Measurements from ENCODE around the gene FANCE.

FANCE gene

GRCh38 chr6:35468181-35468979, 16.2 kb downstream of the FANCE start, which contains the start of gene RPL10A:
Gene RPL10A, plus strand, starts transcription at chr6:35468401. Its CDS starts 34 bp downstream, at chr6:35468435.
- H3K4me3 ChIP-seq (ENCODE audit: low read length in 2 of 2), result peak within 1 kb of the TSS; percentile 58 to 91
- H3K27me3 ChIP-seq (ENCODE audit: control insufficient read depth in 1 of 2, insufficient read depth in 2 of 2, low read length in 2 of 2), result no peaks in the 10 kb centered on the region
- peaks cover 12 to 26% of the 10 kb centered on the region in 2 donors for H3K36me3 ChIP-seq (ENCODE audit: control insufficient read depth in 2 of 2, insufficient read depth in 2 of 2, low read length in 2 of 2)
- H3K27ac ChIP-seq (ENCODE audit: low read length), result peak within 1 kb of the TSS; percentile 89
- H3K9me3 ChIP-seq (ENCODE audit: control insufficient read depth in 2 of 2, low read length in 2 of 2), result no peaks in the 10 kb centered on the region
- peaks cover 45% of the 10 kb centered on the region for H3K4me1 ChIP-seq (ENCODE audit: control insufficient read depth, insufficient read depth, low read length)
- peak within 1 kb of the TSS; percentile 87 to 95 for H3K9ac ChIP-seq (ENCODE audit: low read length in 2 of 2)

DNA sequence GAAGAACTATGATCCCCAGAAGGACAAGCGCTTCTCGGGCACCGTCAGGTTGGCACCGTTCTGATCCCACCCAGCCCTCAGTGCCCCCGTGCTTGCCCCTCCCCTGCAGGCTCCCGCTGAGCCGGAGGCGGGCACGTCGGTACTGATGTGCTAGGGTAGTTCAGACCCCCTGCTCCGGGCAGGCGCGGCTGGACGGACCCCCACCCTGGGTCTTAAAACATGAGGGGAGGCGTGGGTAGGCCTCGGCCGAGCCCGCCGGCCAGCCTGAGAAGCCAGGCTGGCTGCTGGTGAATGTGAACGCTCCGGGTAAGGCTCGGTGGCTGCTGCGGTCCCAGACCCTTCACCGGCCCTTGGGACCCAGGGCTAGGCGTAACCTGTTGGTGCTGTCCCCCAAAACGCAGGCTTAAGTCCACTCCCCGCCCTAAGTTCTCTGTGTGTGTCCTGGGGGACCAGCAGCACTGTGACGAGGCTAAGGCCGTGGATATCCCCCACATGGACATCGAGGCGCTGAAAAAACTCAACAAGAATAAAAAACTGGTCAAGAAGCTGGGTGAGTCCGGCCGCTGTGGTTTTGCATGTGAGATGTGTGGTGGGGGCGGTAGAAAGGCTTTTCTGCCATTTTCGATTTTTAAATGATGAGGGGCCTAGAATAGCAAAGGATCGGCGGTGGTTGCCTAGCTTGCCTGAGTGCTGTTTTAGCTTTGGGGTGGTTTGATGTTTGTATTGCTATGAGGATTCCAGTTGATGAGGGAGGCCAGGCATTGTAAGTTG, 17.0 kb downstream of the FANCE start:
- peak overlapping the region; percentile 89 for H3K27ac ChIP-seq (ENCODE audit: low read length)
- H3K9ac ChIP-seq (ENCODE audit: low read length in 2 of 2), result peak overlapping the region; percentile 87 to 95
- H3K9me3 ChIP-seq (ENCODE audit: control insufficient read depth in 2 of 2, low read length in 2 of 2), result no peaks in the 10 kb centered on the region
- peaks cover 17 to 26% of the 10 kb centered on the region in 2 donors for H3K36me3 ChIP-seq (ENCODE audit: control insufficient read depth in 2 of 2, insufficient read depth in 2 of 2, low read length in 2 of 2)
- no peaks in the 10 kb centered on the region for H3K27me3 ChIP-seq (ENCODE audit: control insufficient read depth in 1 of 2, insufficient read depth in 2 of 2, low read length in 2 of 2)
- H3K4me1 ChIP-seq (ENCODE audit: control insufficient read depth, insufficient read depth, low read length), result peaks cover 45% of the 10 kb centered on the region
- H3K4me3 ChIP-seq (ENCODE audit: low read length in 2 of 2), result peak overlapping the region; percentile 58 to 91

DNA sequence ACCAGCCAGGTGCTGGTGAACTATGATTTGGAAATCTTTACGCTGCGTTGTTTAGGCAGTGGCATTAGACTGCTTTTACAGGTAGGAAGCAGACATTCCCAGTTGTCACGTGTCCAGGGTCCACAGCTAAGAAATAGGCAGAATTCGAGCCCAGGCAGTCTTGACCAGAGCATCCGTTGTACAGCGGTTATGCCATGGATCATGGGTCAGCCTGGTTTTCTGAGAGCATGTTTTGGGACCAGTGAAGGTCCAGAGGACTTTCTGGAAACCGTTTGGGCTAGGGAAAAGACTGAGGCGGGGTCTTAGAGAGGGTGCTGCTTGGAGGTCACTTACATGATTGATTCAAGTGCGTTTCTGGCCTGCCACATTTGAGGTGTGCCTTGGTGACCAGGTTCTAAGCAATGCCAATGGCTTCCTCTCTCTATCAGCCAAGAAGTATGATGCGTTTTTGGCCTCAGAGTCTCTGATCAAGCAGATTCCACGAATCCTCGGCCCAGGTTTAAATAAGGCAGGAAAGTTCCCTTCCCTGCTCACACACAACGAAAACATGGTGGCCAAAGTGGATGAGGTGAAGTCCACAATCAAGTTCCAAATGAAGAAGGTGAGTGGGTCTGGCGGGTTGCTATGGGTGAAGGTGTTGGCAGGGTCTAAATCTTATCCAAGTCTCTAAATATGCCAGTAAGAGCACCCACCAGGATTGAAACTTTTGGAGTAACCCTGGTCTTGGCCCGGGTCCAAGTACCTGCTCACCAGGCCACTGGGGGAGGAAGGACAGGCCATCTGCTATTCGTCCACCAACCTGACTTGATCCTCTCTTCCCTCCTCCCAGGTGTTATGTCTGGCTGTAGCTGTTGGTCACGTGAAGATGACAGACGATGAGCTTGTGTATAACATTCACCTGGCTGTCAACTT, 17.9 kb downstream of the FANCE start:
- Histone ChIP-seq H3K36me3 (ENCODE audit: control insufficient read depth in 2 of 2, insufficient read depth in 2 of 2, low read length in 2 of 2) (peaks cover 26 to 32% of the 10 kb centered on the region in 2 donors), H3K9ac (ENCODE audit: low read length in 2 of 2) (peak overlapping the region; percentile 87 to 95), H3K4me1 (ENCODE audit: control insufficient read depth, insufficient read depth, low read length) (peaks cover 47% of the 10 kb centered on the region), H3K27me3 (ENCODE audit: control insufficient read depth in 1 of 2, insufficient read depth in 2 of 2, low read length in 2 of 2) (no peaks in the 10 kb centered on the region), H3K9me3 (ENCODE audit: control insufficient read depth in 2 of 2, low read length in 2 of 2) (no peaks in the 10 kb centered on the region), H3K4me3 (ENCODE audit: low read length in 2 of 2) (peak overlapping the region; percentile 58 to 91), H3K27ac (ENCODE audit: low read length) (peak overlapping the region; percentile 89)

DNA sequence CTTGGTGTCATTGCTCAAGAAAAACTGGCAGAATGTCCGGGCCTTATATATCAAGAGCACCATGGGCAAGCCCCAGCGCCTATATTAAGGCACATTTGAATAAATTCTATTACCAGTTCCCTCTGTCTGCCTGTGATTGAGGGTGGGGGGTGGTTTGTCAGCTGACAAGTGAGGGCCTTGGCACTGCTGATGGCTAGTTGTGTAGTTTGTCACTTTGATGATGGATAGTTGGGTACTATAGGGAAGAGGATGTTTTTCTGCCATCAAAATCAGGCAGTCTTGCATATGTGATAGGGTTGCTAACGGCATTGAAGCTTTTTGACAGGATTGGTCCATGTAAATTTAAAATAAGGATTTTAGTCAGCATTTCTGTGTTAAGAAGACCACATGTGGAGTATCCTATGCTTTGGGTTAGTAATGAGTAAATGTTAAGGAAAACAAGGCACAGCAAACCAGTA, 18.6 kb downstream of the FANCE start:
- H3K27ac ChIP-seq (ENCODE audit: low read length), result peak overlapping the region; percentile 89
- no peaks in the 10 kb centered on the region for H3K9me3 ChIP-seq (ENCODE audit: control insufficient read depth in 2 of 2, low read length in 2 of 2)
- peaks cover 47% of the 10 kb centered on the region for H3K4me1 ChIP-seq (ENCODE audit: control insufficient read depth, insufficient read depth, low read length)
- H3K36me3 ChIP-seq (ENCODE audit: control insufficient read depth in 2 of 2, insufficient read depth in 2 of 2, low read length in 2 of 2), result peaks cover 32 to 35% of the 10 kb centered on the region in 2 donors
- H3K4me3 ChIP-seq (ENCODE audit: low read length in 2 of 2), result no peak overlapping the region
- H3K27me3 ChIP-seq (ENCODE audit: control insufficient read depth in 1 of 2, insufficient read depth in 2 of 2, low read length in 2 of 2), result no peaks in the 10 kb centered on the region
- no peak overlapping the region for H3K9ac ChIP-seq (ENCODE audit: low read length in 2 of 2)

- Histone ChIP-seq H3K9me3 (ENCODE audit: control insufficient read depth in 2 of 2, low read length in 2 of 2) (no peaks in the 10 kb centered on the region), H3K27ac (ENCODE audit: low read length) (peak overlapping the region; percentile 46), H3K4me1 (ENCODE audit: control insufficient read depth, insufficient read depth, low read length) (peaks cover 47% of the 10 kb centered on the region), H3K9ac (ENCODE audit: low read length in 2 of 2) (no peak overlapping the region), H3K4me3 (ENCODE audit: low read length in 2 of 2) (no peak overlapping the region), H3K36me3 (ENCODE audit: control insufficient read depth in 2 of 2, insufficient read depth in 2 of 2, low read length in 2 of 2) (peaks cover 35 to 41% of the 10 kb centered on the region in 2 donors), H3K27me3 (ENCODE audit: control insufficient read depth in 1 of 2, insufficient read depth in 2 of 2, low read length in 2 of 2) (no peaks in the 10 kb centered on the region)
Measured at GRCh38 chr6:35471836-35472345, 19.8 kb downstream of the FANCE start.

GRCh38 chr6:35473075-35473849, 21.1 kb downstream of the FANCE start:
- Histone ChIP-seq H3K9ac (ENCODE audit: low read length in 2 of 2) (no peak overlapping the region), H3K27me3 (ENCODE audit: control insufficient read depth in 1 of 2, insufficient read depth in 2 of 2, low read length in 2 of 2) (no peaks in the 10 kb centered on the region), H3K36me3 (ENCODE audit: control insufficient read depth in 2 of 2, insufficient read depth in 2 of 2, low read length in 2 of 2) (peaks cover 47% of the 10 kb centered on the region in 2 donors), H3K4me1 (ENCODE audit: control insufficient read depth, insufficient read depth, low read length) (peaks cover 39% of the 10 kb centered on the region), H3K9me3 (ENCODE audit: control insufficient read depth in 2 of 2, low read length in 2 of 2) (no peaks in the 10 kb centered on the region), H3K4me3 (ENCODE audit: low read length in 2 of 2) (no peak overlapping the region), H3K27ac (ENCODE audit: low read length) (peak overlapping the region; percentile 24)

GRCh38 chr6:35473850-35474130, 21.7 kb downstream of the FANCE start:
- H3K27me3 ChIP-seq (ENCODE audit: control insufficient read depth in 1 of 2, insufficient read depth in 2 of 2, low read length in 2 of 2), result no peaks in the 10 kb centered on the region
- H3K9ac ChIP-seq (ENCODE audit: low read length in 2 of 2), result no peak overlapping the region
- H3K9me3 ChIP-seq (ENCODE audit: control insufficient read depth in 2 of 2, low read length in 2 of 2), result no peaks in the 10 kb centered on the region
- no peak overlapping the region for H3K4me3 ChIP-seq (ENCODE audit: low read length in 2 of 2)
- H3K27ac ChIP-seq (ENCODE audit: low read length), result peak overlapping the region; percentile 24
- peaks cover 50 to 51% of the 10 kb centered on the region in 2 donors for H3K36me3 ChIP-seq (ENCODE audit: control insufficient read depth in 2 of 2, insufficient read depth in 2 of 2, low read length in 2 of 2)
- peaks cover 39% of the 10 kb centered on the region for H3K4me1 ChIP-seq (ENCODE audit: control insufficient read depth, insufficient read depth, low read length)

DNA sequence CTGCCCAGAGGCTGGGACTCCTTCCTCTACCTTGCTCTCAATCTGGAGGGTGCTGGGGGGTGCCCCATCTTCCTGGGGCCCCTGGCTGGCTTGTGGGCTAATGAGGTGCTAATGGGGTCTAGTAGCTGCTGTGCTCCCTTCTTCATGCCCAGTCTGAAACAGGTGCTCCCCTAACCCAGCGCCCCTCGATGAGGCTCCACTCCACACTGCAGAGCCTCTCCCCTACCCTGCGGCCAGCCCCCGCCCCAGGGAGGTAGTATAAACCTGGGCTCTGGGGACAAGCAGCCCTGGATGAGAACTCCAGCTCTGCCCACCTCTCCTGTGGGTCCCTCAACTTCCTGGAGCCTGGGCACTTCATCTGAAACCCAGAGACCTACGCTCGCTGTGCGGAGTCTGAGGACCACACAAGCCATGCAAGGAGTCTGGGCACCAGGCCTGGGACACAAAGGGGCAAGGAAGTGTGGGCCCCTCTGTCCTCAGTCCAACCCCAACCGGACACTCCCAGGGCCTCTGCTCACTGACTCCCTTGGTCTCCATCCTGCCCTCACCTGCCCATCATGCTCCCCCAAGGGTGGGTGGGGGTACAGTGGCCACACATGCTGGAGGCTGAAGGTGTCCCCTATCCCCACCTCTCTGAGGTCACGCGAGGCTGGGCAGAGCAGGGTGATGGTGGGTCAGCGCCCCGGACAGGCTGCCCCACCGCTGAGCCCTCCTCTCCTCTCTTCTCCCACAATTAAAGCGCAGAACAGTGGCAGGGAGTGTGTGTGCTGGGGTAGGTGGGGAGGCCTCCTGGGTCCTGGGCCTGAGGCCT, 22.2 kb downstream of the FANCE start:
- no peak overlapping the region for H3K4me3 ChIP-seq (ENCODE audit: low read length in 2 of 2)
- H3K9ac ChIP-seq (ENCODE audit: low read length in 2 of 2), result no peak overlapping the region
- peaks cover 34% of the 10 kb centered on the region for H3K4me1 ChIP-seq (ENCODE audit: control insufficient read depth, insufficient read depth, low read length)
- no peaks in the 10 kb centered on the region for H3K27me3 ChIP-seq (ENCODE audit: control insufficient read depth in 1 of 2, insufficient read depth in 2 of 2, low read length in 2 of 2)
- H3K9me3 ChIP-seq (ENCODE audit: control insufficient read depth in 2 of 2, low read length in 2 of 2), result no peaks in the 10 kb centered on the region
- peaks cover 50 to 54% of the 10 kb centered on the region in 2 donors for H3K36me3 ChIP-seq (ENCODE audit: control insufficient read depth in 2 of 2, insufficient read depth in 2 of 2, low read length in 2 of 2)
- H3K27ac ChIP-seq (ENCODE audit: low read length), result peak overlapping the region; percentile 24

- Histone ChIP-seq H3K4me3 (ENCODE audit: low read length in 2 of 2) (no peak overlapping the region), H3K27me3 (ENCODE audit: control insufficient read depth in 1 of 2, insufficient read depth in 2 of 2, low read length in 2 of 2) (no peaks in the 10 kb centered on the region), H3K9ac (ENCODE audit: low read length in 2 of 2) (no peak overlapping the region), H3K4me1 (ENCODE audit: control insufficient read depth, insufficient read depth, low read length) (peaks cover 27% of the 10 kb centered on the region), H3K27ac (ENCODE audit: low read length) (peak overlapping the region; percentile 18), H3K9me3 (ENCODE audit: control insufficient read depth in 2 of 2, low read length in 2 of 2) (no peaks in the 10 kb centered on the region), H3K36me3 (ENCODE audit: control insufficient read depth in 2 of 2, insufficient read depth in 2 of 2, low read length in 2 of 2) (peaks cover 51 to 59% of the 10 kb centered on the region in 2 donors)
Measured at GRCh38 chr6:35474942-35475570, 22.9 kb downstream of the FANCE start.

Measured in stomach smooth muscle (tissue), 2 donors.